Stimulated activated CD8-positive, alpha-beta memory T cell treated with anti-CD3 and anti-CD28 coated beads, Interleukin-15, amount 100 ng/mL, for 1 hour (primary cell): ENCODE measurements around the gene ALDOA.

Experiments used
- DNase-seq: peaks from one replicate; pipeline ENCODE4 v3.0.0-alpha.2; 2020; ENCODE audit warnings: low read depth

The ALDOA gene

DNA sequence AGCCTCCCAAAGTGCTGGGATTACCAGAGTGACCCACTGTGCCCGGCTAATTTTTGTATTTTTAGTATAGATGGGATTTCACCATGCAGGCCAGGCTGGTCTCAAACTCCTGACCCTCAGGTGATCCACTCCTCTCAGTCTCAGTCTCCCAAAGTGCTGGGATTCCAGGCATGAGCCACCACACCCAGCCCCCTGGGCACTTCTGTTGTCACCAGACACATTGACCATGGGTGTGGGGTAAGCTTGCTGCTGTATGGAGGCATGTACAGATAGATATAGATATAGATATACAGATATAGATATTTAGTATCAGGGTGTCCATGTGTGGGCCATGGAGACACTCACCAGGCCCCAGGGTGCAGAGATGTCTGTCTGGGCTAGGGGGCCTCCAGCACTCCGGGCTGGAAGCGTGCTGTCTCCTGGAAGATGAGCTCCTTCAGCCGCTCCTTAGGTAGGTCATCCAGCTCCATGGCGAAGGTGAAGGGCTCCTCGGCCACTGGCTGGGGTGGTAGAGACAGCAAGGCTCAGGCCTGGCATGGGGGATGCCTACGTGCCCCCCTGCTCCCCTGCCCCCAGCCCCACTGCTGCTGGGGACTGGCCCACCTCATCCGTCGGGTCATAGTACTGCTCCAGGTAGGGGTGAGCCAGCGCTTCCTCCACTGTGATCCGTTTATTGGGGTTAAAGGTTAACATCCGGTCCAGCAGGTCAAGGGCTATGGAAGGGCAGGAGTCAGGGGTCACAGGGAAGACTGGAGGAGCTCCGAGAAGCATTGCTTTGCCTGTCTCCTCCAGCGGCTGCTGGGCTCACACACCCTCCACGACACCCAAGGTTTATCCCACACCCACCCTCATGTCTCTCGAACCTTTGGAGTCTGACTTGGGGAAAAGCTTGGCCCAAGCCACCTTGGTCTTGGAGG, 51.0 kb downstream of the ALDOA start:
- no peak for DNase-seq

DNA sequence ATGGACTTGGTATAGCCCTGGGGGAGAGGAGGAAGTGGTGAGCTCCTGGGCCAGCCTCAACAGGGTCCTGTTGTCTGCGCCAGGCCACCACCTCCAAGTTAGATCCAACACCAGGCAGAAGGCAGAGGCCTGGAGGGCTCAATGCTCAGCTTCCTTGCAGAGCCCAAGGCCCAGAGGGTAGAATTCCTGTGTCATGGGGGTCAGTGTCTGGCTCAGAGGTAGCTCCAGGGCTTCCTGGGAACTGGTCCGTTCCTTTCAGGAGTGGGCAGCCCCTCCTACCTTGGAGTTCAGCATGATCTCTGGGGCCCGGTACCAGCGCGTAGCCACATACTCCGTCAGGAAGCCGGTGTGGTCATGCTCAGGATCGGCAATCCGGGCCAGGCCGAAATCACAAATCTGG, 52.2 kb downstream of the ALDOA start:
- DNase-seq, result no peak

DNA sequence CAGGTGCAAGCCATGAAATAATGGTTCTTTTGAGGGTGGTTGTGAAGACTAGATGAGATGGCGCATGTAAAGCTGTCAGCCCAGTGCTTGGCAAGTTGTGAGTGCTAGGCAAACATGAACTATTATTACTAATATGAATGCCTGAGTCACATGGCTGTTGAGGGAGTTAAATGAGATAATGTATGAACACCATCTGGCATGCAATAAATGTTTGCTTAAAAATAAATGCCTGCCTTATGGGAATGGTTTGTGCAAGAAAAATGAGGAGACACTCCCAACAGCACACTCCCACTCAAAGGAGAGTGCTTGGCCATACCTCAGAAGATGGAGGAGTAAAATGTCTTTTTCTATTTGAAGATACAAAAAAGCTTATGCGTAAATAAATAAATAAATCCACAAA, 53.9 kb downstream of the ALDOA start:
- DNase-seq, result no peak
